HG03378 (cell line): ENCODE results near the gene RBP7.

ENCODE experiments used
- ATAC-seq: cut with Tn5 transposase; IDR thresholded peaks from one replicate; pipeline ENCODE4 v1.9.1; 2021; ENCODE audit warnings: mild to moderate bottlenecking, moderate library complexity; ENCODE audit not compliant: unreplicated experiment

RBP7 gene

GRCh38 chr1:10064416-10065343 is 67.7 kb downstream of the RBP7 start:
- ATAC-seq = no peak

GRCh38 chr1:10065344-10065685 is 68.3 kb downstream of the RBP7 start:
- ATAC-seq = no peak
